ENCODE measurements around the gene TSSC4.
"Not testable (repeated sequence)": the region's sequence is repeated elsewhere in the genome, so short reads cannot be mapped to it uniquely, and the experiment has no call there.

The TSSC4 gene

GRCh38 chr11:2363130-2363529, 37.4 kb upstream of the TSSC4 start:
- DNase-seq (ENCODE audit: extremely low read depth, insufficient read length) = no peak
- Histone ChIP-seq H3K27me3 (replicated peaks; ENCODE audit: control insufficient read depth, insufficient read depth, low read length) (peaks cover 2% of the 10 kb centered on the region; the same call in 1 of the 2 replicates), H3K36me3 (ENCODE audit: control insufficient read depth, insufficient read depth, low read length) (no peaks in the 10 kb centered on the region), H3K4me3 (replicated peaks; ENCODE audit: low read depth, low read length) (no peak overlapping the region)
- TF ChIP-seq, protein P1, sequence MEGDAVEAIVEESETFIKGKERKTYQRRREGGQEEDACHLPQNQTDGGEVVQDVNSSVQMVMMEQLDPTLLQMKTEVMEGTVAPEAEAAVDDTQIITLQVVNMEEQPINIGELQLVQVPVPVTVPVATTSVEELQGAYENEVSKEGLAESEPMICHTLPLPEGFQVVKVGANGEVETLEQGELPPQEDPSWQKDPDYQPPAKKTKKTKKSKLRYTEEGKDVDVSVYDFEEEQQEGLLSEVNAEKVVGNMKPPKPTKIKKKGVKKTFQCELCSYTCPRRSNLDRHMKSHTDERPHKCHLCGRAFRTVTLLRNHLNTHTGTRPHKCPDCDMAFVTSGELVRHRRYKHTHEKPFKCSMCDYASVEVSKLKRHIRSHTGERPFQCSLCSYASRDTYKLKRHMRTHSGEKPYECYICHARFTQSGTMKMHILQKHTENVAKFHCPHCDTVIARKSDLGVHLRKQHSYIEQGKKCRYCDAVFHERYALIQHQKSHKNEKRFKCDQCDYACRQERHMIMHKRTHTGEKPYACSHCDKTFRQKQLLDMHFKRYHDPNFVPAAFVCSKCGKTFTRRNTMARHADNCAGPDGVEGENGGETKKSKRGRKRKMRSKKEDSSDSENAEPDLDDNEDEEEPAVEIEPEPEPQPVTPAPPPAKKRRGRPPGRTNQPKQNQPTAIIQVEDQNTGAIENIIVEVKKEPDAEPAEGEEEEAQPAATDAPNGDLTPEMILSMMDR (IDR thresholded peaks at IDR 0.05; ENCODE audit: insufficient read depth, low read length, poor library complexity, severe bottlenecking) = no peak

- peaks cover 2% of the 10 kb centered on the region; the same call in 1 of the 2 replicates for H3K27me3 ChIP-seq (replicated peaks; ENCODE audit: control insufficient read depth, insufficient read depth, low read length)
- no peaks in the 10 kb centered on the region for H3K36me3 ChIP-seq (ENCODE audit: control insufficient read depth, insufficient read depth, low read length)
- TF ChIP-seq, protein P1 (IDR thresholded peaks at IDR 0.05; ENCODE audit: insufficient read depth, low read length, poor library complexity, severe bottlenecking) = no peak
- no peak for DNase-seq (ENCODE audit: extremely low read depth, insufficient read length)
- H3K4me3 ChIP-seq (replicated peaks; ENCODE audit: low read depth, low read length) = no peak overlapping the region
Measured at GRCh38 chr11:2363577-2364370, 36.8 kb upstream of the TSSC4 start.

GRCh38 chr11:2364386-2364785, 36.2 kb upstream of the TSSC4 start:
- H3K27me3 ChIP-seq (replicated peaks; ENCODE audit: control insufficient read depth, insufficient read depth, low read length); H3K36me3 ChIP-seq (ENCODE audit: control insufficient read depth, insufficient read depth, low read length); DNase-seq (ENCODE audit: extremely low read depth, insufficient read length); H3K4me3 ChIP-seq (replicated peaks; ENCODE audit: low read depth, low read length): not testable (repeated sequence)

DNA sequence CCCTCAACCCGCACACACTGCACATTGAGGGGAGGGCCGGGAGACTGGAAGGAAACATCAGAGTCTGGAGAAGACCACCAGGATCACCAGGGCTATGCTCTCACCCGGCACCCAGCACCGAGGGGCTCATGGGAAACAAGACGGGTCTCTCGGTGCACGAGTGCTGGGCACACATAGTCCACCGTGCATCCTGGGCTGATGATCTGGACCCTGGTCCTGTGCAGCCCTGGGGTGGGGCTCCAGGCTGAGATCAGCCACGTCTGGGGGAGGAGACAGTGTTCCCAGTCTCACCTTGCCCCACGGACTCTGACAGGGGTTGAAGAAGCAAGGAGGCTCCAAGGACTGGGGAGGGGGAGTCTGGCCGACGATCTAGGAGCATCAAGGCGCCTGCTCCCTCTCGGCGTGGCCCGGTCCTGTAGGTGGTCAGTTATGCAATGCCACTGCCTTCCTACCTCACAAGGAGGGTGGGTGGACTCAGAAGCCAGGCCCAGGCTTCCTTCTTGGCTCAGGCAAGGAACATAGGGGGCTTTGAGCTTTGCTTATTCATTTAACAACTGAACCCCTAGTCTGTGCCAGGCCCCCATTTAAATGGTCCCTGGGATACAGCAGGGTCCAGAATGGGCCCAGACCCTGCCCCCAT, 34.9 kb upstream of the TSSC4 start:
- H3K27me3 ChIP-seq (replicated peaks; ENCODE audit: control insufficient read depth, insufficient read depth, low read length) = peaks cover 2% of the 10 kb centered on the region; the same call in 1 of the 2 replicates
- TF ChIP-seq, protein P1 (IDR thresholded peaks at IDR 0.05; ENCODE audit: insufficient read depth, low read length, poor library complexity, severe bottlenecking) = no peak
- H3K4me3 ChIP-seq (replicated peaks; ENCODE audit: low read depth, low read length) = no peak overlapping the region
- no peaks in the 10 kb centered on the region for H3K36me3 ChIP-seq (ENCODE audit: control insufficient read depth, insufficient read depth, low read length)
- DNase-seq (ENCODE audit: extremely low read depth, insufficient read length) = no peak

GRCh38 chr11:2366276-2366675, 34.3 kb upstream of the TSSC4 start:
- no peaks in the 10 kb centered on the region for H3K36me3 ChIP-seq (ENCODE audit: control insufficient read depth, insufficient read depth, low read length)

GRCh38 chr11:2366733-2367132, 33.8 kb upstream of the TSSC4 start:
- no peak overlapping the region for H3K4me3 ChIP-seq (replicated peaks; ENCODE audit: low read depth, low read length)
- no peaks in the 10 kb centered on the region for H3K36me3 ChIP-seq (ENCODE audit: control insufficient read depth, insufficient read depth, low read length)
- TF ChIP-seq, protein P1 (IDR thresholded peaks at IDR 0.05; ENCODE audit: insufficient read depth, low read length, poor library complexity, severe bottlenecking) = no peak
- DNase-seq (ENCODE audit: extremely low read depth, insufficient read length) = no peak
- peaks cover 2% of the 10 kb centered on the region; the same call in 1 of the 2 replicates for H3K27me3 ChIP-seq (replicated peaks; ENCODE audit: control insufficient read depth, insufficient read depth, low read length)

More at GRCh38 chr11:2366276-2366675, 34.3 kb upstream of the TSSC4 start:
- Histone ChIP-seq H3K4me3 (replicated peaks; ENCODE audit: low read depth, low read length) (no peak overlapping the region), H3K27me3 (replicated peaks; ENCODE audit: control insufficient read depth, insufficient read depth, low read length) (peaks cover 2% of the 10 kb centered on the region; the same call in 1 of the 2 replicates)
- TF ChIP-seq, protein P1 (IDR thresholded peaks at IDR 0.05; ENCODE audit: insufficient read depth, low read length, poor library complexity, severe bottlenecking) = no peak
- no peak for DNase-seq (ENCODE audit: extremely low read depth, insufficient read length)

Data from GM06990 (cell line).